Psoas muscle (tissue), 8 donors: ENCODE measurements around the gene DMD. TPM values are rescaled to one million over a fixed set of nuclear protein-coding genes. Genes with fewer than 3 reads are reported as not detected.

Experiments
- ATAC-seq, 4 donors: fragments of 200-7000 bp; cut with Tn5 transposase; one replicate each; pipeline ENCODE4 v1.9.1; 2020; ENCODE audit warnings: moderate library complexity in 3 of 4, mild to moderate bottlenecking in 2 of 4
- DNase-seq, 2 donors: peaks; one replicate each; pipeline ENCODE4 v3.0.0-alpha.2; 2020
- H3K27ac ChIP-seq: fragments of 200-600 bp; one replicate; pipeline ENCODE4 v1.8.0; 2022
- H3K27me3 ChIP-seq, 3 donors: fragments of 200-600 bp in 1 of 3; one replicate each; pipeline versions ENCODE4 v1.6.1 to v1.8.0; 2013 to 2022; ENCODE audit warnings: low read length in 2 of 3, mild to moderate bottlenecking in 2 of 3, moderate library complexity in 1 of 3; ENCODE audit not compliant: insufficient read depth in 3 of 3
- H3K36me3 ChIP-seq, 2 donors: fragments of 200-600 bp in 1 of 2; one replicate each; pipeline versions ENCODE4 v1.6.1 to v1.8.0; 2013 to 2022; ENCODE audit warnings: low read depth in 1 of 2, mild to moderate bottlenecking in 1 of 2, moderate library complexity in 1 of 2; ENCODE audit not compliant: insufficient read depth in 1 of 2
- H3K4me1 ChIP-seq: fragments of 200-600 bp; one replicate; pipeline ENCODE4 v1.8.0; 2022
- H3K4me3 ChIP-seq: fragments of 200-600 bp; one replicate; pipeline ENCODE4 v1.8.0; 2022; ENCODE audit warnings: mild to moderate bottlenecking
- H3K9me3 ChIP-seq: fragments of 200-600 bp; one replicate; pipeline ENCODE4 v1.8.0; 2022
- CTCF ChIP-seq: fragments of 200-600 bp; IDR thresholded peaks from one replicate; pipeline ENCODE4 v1.8.0; 2022; ENCODE audit warnings: antibody characterized with exemption
- WGBS, 3 donors: extraction: QIAGEN DNeasy Blood & Tissue Kit; methylation state at CpG; one replicate each; pipeline versions ENCODE4 v1.1.6 to v1.1.7; 2013; 5-methylcytosine and 5-hydroxymethylcytosine counted together
- intact Hi-C, 2 donors: fragments of 100-400 bp; cut with DNase I; formaldehyde crosslinking; loops; one replicate each; pipeline versions ENCODE4 v1.11.0 to v1.14.2; 2022
- polyA plus RNA-seq, 3 donors: library from polyadenylated mRNA; stranded (reverse); fragments of 200-250 nt; gene quantifications; one replicate each; pipeline ENCODE4 v1.2.3, GENCODE V29; 2013
- total RNA-seq, 4 donors: library from RNA; stranded (reverse); fragmentation: NEBNext Ultra II Directional in 2 of 4; extraction: Animal tissue kit (Norgen Biotek cat#: 25700) in 2 of 4; gene quantifications; one replicate each; pipeline versions ENCODE4 v1.2.1 to v1.2.4, GENCODE V29; 2021 to 2023
- donor health status: healthy with polysubstance abuse.
- donor health status: DM: no; HTN: no; CAD: no; lungs with moderate emphysema.
- donor health status: Bipolar disorder and iron deficiency.
- donor health status: healthy.
- donor health status: DM: yes; HTN: yes; CAD: no.
- donor health status: DM: no; HTN: no; CAD: no.
- donor health status: DM: no; HTN: no; CAD: no.
- donor health status: DM: yes; HTN: yes; CAD: no.

DMD gene
- total and polyA plus RNA-seq, 7 donors = 6.8 to 170 (median 86.5) TPM

DNA sequence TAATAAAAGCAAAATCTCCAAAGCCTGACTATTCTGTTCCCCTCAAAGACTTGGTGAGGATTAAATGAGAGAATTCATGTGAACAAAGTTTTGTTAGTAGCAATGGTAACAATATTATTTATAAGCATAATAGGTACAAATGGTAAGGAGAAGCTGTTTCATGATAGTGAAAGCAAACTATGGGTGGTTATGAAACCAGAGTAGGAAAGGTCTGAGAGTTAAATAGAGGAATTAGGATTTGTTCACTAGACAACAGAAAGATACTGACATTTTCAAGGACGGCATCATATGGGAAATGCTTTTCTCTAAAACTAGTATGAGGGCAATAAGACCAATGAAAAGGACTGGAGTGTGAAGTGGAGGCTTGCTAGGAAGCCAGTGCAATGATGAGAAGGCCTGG lies 2010.9 kb downstream of the DMD start:
- Histone ChIP-seq H3K27me3 (no peaks in the 10 kb centered on the region), H3K9me3 (no peaks in the 10 kb centered on the region), H3K27ac (no peak overlapping the region), H3K4me1 (no peaks in the 10 kb centered on the region), H3K4me3 (no peak overlapping the region), H3K36me3 (peaks cover 0 to 5% of the 10 kb centered on the region in 2 donors)
- intact Hi-C loops = no loop called here
- DNase-seq (no peak), ATAC-seq (no peak)
- no peak for TF ChIP-seq CTCF
- 80 to 97% (median 90%) methylated on average over 1 of the region's 1 CpG for WGBS, 3 donors

DNA sequence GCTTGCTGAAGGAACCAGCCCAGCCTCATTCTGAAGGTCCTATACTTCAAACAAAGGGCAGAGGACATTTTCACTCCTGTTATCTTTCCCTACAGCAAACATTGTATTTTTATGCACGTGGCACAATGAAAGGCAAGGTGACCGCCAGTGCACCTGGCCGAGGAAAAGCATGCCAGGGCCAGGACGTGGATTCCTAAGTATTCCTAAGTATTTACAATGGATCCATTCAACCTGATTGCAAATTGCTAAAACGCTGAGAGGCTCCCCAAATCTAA lies 2011.6 kb downstream of the DMD start:
- peaks cover 0 to 5% of the 10 kb centered on the region in 2 donors for H3K36me3 ChIP-seq
- no peaks in the 10 kb centered on the region for H3K9me3 ChIP-seq
- no peak overlapping the region for H3K27ac ChIP-seq
- intact Hi-C loops = loop anchor here in 1 of 2 donors (10.0 kb wide), 1 partner anchor 65 kb away; no protein-coding TSS in a partner anchor
- ATAC-seq = no peak
- no peaks in the 10 kb centered on the region for H3K4me1 ChIP-seq
- H3K4me3 ChIP-seq = no peak overlapping the region
- 50 to 74% (median 51%) methylated on average over 5 of the region's 5 CpGs for WGBS, 3 donors
- no peaks in the 10 kb centered on the region for H3K27me3 ChIP-seq
- no peak for DNase-seq
- no peak for TF ChIP-seq CTCF

DNA sequence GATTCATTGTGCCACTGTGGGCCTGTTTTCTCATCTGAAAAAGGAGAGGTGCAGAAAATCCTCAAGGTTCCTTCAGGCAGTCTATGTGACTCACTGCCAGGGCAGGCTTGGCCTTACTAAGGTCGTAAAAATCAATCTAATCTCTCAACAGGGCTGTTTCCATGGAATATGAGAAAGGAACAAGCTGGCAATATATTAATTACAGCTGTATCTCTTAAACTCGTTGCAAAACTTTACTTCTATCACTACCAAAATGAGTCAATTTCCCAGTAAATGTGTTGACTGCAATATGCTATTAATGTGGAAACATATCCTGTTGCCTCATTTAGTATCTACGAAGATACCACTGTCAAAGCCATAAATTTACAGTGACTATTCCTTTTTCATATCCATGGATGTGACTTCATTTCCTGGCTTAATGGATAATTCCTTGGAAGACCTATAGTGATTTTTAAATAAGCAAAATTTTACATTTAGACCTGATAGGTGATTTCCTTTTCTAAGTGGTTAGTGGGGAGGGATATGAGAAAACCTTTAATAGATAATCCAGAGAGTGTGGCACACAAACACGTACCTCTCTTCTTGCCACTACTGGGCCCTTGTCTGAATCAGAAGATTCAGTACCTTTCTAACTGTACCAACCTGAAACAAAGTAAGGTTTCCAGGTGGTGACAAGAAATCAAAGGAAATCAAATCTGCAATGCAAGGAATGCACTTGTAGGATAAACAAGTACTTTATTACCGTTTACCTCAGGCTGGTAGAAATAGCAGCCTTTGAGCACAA lies 2012.1 kb downstream of the DMD start:
- DNase-seq (no peak), ATAC-seq (no peak)
- TF ChIP-seq CTCF = no peak
- no peak overlapping the region for H3K27ac ChIP-seq
- no peaks in the 10 kb centered on the region for H3K4me1 ChIP-seq
- no peak overlapping the region for H3K4me3 ChIP-seq
- WGBS, 3 donors = 34 to 57% (median 45%) methylated on average over 5 of the region's 5 CpGs
- H3K27me3 ChIP-seq = no peaks in the 10 kb centered on the region
- H3K36me3 ChIP-seq = peaks cover 0 to 5% of the 10 kb centered on the region in 2 donors
- no peaks in the 10 kb centered on the region for H3K9me3 ChIP-seq
- intact Hi-C loops = loop anchor here in 1 of 2 donors (10.0 kb wide), 1 partner anchor 64 kb away; no protein-coding TSS in a partner anchor

DNA sequence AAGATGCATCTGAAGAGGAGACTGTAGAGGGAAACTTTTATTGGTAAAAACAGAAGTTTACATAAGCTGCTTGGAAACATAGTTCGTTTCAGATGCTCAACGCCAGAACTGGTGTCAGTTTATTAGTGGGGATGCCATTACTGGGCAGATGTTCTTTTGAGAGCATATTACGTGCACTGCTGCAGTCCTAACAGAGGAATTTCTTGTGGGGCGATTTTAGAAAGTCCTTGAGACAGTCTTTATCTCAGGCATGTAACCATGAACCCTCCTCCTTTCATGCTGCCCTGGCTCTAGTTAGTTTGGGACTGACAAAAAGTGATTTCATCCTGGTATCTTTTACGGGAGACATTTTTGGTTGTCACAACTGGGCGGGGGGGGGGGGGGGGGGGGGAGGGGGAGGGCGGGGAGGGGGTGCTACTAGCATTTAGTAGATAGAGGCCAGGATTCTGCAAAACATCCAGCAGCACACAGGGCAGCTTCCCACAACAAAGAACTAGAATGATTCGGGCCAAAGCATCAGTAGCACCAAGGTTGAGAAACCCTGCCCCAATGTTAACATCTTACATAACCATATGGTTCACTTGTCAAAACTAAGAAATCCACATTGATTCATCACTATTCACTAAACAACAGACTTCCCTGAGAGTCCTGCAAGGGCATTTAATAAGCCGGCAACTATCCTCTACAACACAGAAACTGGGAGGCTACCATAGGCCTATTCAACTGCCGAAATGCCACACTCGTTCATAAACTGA lies 2021.0 kb downstream of the DMD start:
- no peak for TF ChIP-seq CTCF
- H3K4me1 ChIP-seq = peaks cover 4% of the 10 kb centered on the region
- no peaks in the 10 kb centered on the region for H3K9me3 ChIP-seq
- no peaks in the 10 kb centered on the region for H3K36me3 ChIP-seq
- H3K27ac ChIP-seq = no peak overlapping the region
- DNase-seq (no peak), ATAC-seq (no peak)
- intact Hi-C loops = loop anchor here in 1 of 2 donors (10.0 kb wide), 1 partner anchor 56 kb away; no protein-coding TSS in a partner anchor
- H3K4me3 ChIP-seq = no peak overlapping the region
- H3K27me3 ChIP-seq = no peaks in the 10 kb centered on the region
- WGBS, 3 donors = 63 to 92% (median 72%) methylated on average over 8 to 10 of the region's 11 CpGs
